Stimulated activated memory B cell treated with anti-CD40 and anti-IgM and Interleukin-4, amounts not matched to agents 10 μg/mL and 1 μg/mL and 100 μg/mL, for 72 hours (primary cell): ENCODE measurements around the gene OR6Y1.

Experiments used
- ATAC-seq: fragments of 150-1000 bp; cut with Tn5 transposase; 2 replicates; pipeline ENCODE4 v1.10.0; 2021
- H3K27ac Mint-ChIP-seq: one replicate; pipeline ENCODE4 v1.8.0; 2022; ENCODE audit warnings: mild to moderate bottlenecking, mixed read lengths
- H3K27me3 Mint-ChIP-seq: one replicate; pipeline ENCODE4 v1.8.0; 2022; ENCODE audit warnings: mixed read lengths
- H3K36me3 Mint-ChIP-seq: one replicate; pipeline ENCODE4 v1.8.0; 2022; ENCODE audit warnings: mixed read lengths
- H3K4me1 Mint-ChIP-seq: one replicate; pipeline ENCODE4 v1.8.0; 2022; ENCODE audit warnings: mixed read lengths
- H3K4me3 Mint-ChIP-seq: one replicate; pipeline ENCODE4 v1.8.0; 2022; ENCODE audit warnings: mild to moderate bottlenecking, moderate library complexity, mixed read lengths
- H3K9me3 Mint-ChIP-seq: one replicate; pipeline ENCODE4 v1.8.0; 2022; ENCODE audit warnings: mixed read lengths

OR6Y1 gene

DNA sequence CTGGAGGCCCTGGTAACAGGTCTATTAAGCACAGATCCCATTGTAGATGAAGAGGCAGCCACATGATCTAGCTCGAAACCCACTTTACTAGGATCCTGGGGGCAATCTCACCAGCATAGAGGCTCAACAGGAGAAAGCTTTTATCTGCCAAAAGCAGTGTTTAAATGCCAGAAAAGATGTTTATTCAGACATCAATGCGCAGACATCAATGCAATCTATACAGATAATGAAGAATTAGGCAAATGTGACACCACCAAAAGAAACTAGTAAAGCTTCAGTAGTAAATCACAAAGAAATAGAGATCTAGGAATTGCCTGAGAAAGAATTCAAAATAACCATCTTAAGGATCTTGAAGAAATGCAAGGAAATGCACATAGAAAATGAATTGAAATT lies 32.5 kb downstream of the OR6Y1 start:
- Mint-ChIP-seq H3K4me3 (no peak overlapping the region), H3K27me3 (peaks cover 49% of the 10 kb centered on the region), H3K27ac (no peak overlapping the region), H3K9me3 (peaks cover 8% of the 10 kb centered on the region), H3K4me1 (no peaks in the 10 kb centered on the region), H3K36me3 (no peaks in the 10 kb centered on the region)
- no peak for ATAC-seq

DNA sequence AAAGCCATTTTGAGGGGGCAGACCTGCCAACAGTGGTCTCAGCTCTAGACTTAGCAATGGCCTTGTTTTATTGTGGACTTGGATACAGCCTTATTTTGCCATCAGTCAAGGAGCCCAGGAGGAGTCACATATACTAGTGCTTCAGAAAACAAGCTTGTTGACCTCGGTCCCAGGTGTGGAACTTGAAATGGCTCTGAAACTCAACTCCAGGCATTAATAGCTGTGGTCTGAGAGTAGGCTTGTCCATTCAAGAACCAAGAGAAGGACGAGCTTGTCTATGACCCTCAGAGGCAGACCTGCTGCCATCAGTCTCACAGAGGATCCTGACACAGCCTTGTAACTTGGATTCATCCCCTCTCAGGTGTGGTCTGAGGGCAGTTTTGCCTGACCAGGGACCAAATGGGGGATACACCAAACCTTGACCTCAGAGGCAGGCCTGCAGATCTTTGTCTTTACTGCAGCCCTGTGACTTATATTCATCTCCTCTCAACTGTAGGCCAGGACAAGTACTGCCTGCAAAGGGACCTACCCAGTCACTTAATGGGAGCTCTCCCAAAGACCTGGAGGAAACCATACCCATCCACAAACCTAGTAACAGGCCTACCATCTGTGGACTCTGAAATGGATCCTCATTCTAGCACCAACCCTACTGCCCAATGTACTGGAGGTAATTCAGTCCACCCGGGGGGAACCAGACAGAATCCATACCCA lies 33.1 kb downstream of the OR6Y1 start:
- H3K9me3 Mint-ChIP-seq: peaks cover 3% of the 10 kb centered on the region
- no peaks in the 10 kb centered on the region for H3K36me3 Mint-ChIP-seq
- no peak for ATAC-seq
- H3K27ac Mint-ChIP-seq: no peak overlapping the region
- H3K27me3 Mint-ChIP-seq: peaks cover 49% of the 10 kb centered on the region
- no peak overlapping the region for H3K4me3 Mint-ChIP-seq
- H3K4me1 Mint-ChIP-seq: no peaks in the 10 kb centered on the region

DNA sequence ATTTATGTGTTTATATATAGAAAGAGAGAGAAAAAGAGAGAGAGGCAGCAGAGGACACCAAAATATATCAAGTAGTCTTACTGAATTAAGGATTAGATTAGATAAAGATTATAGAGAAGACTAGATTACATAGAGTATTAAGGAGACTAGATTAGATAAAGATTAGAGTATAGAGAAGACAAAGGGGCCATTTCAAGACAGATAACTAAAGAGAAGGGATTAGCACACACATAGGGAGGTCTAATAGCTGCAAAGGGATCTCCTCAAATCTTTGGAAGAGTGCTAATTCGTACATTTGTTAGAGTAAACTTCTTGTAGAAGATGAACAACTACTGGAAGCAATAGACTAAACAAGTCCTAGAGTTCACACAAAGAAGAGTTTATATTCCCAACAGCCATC lies 34.2 kb downstream of the OR6Y1 start:
- Mint-ChIP-seq H3K27me3 (peaks cover 48% of the 10 kb centered on the region), H3K9me3 (peaks cover 3% of the 10 kb centered on the region), H3K4me3 (no peak overlapping the region), H3K27ac (no peak overlapping the region), H3K36me3 (no peaks in the 10 kb centered on the region), H3K4me1 (no peaks in the 10 kb centered on the region)
- ATAC-seq: no peak

DNA sequence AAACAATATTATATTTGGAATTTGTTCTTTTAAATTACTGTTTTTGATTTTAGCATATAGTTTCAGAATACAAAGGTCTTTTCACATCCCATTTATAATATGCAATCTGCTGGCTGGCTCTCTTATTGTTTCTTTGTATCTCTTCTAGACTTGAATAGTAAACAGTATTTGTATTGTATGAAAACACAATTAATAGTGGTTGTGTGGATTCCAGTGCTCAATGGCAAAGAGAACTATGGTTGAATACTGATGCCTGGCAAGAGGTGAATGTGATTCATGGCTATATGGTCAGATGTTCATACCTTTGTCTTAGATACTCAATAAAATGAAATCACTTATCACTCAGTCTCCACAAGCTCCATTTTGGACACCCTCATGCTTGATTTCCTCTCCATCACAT lies 37.2 kb downstream of the OR6Y1 start:
- no peak for ATAC-seq
- Mint-ChIP-seq H3K4me1 (no peaks in the 10 kb centered on the region), H3K36me3 (no peaks in the 10 kb centered on the region), H3K27ac (no peak overlapping the region), H3K27me3 (peaks cover 27% of the 10 kb centered on the region), H3K9me3 (no peaks in the 10 kb centered on the region), H3K4me3 (no peak overlapping the region)

DNA sequence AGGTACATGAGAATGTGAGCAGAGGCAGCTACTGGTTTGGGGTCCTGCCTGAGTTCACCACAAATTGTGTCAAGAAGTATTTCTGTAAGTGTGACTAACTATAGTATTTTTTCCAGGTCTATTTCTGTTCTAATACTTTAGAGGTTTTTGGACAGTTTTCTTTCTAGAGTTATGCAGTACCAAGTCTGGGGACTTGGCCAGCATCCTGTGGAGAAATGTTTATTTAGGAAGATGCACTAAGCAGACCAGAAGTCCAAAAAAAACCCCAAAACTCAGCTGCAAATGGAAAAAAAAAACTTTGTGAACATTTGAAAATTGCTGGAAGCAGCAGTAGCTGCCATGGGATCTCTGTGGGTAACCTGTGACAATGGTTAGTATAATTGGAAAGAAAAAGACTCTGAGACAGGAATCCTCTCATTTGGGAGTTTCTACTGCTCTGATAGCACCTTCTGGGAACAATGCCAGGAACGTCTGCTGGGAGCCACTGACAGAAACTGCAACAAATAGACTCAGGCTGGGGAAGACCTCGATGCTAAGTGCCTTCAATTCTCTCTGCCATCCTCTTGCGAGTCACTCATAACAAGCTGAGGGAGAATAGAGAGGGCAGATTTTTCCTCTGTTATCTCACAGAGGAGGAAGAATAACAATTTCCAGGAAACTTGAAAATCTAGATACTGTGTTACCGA lies 44.6 kb downstream of the OR6Y1 start:
- Mint-ChIP-seq H3K27me3 (peaks cover 29% of the 10 kb centered on the region), H3K27ac (no peak overlapping the region), H3K4me1 (no peaks in the 10 kb centered on the region), H3K4me3 (no peak overlapping the region), H3K36me3 (peaks cover 5% of the 10 kb centered on the region), H3K9me3 (peaks cover 4% of the 10 kb centered on the region)
- ATAC-seq: no peak

DNA sequence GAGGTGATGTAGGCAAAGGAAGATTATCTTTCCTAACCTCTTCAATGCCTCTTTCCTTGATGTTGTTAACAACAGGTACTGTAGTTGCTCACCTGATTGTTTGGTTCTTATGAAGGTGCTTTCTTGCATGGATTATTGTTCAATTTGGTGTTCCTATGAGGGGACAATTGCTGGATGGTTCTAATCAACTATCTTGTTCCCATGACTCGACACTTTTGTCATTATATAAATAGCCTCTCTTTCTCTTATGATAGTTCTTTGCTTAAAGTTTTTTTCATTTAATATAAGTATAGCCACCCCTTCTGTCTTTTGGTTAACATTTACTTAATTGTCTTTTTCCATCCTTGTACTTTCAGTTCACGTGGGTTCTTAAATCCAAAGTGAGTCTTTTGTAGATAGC lies 46.7 kb downstream of the OR6Y1 start:
- peaks cover 8% of the 10 kb centered on the region for H3K9me3 Mint-ChIP-seq
- ATAC-seq: no peak
- H3K27me3 Mint-ChIP-seq: peaks cover 38% of the 10 kb centered on the region
- H3K4me1 Mint-ChIP-seq: no peaks in the 10 kb centered on the region
- no peak overlapping the region for H3K27ac Mint-ChIP-seq
- peaks cover 10% of the 10 kb centered on the region for H3K36me3 Mint-ChIP-seq
- no peak overlapping the region for H3K4me3 Mint-ChIP-seq

DNA sequence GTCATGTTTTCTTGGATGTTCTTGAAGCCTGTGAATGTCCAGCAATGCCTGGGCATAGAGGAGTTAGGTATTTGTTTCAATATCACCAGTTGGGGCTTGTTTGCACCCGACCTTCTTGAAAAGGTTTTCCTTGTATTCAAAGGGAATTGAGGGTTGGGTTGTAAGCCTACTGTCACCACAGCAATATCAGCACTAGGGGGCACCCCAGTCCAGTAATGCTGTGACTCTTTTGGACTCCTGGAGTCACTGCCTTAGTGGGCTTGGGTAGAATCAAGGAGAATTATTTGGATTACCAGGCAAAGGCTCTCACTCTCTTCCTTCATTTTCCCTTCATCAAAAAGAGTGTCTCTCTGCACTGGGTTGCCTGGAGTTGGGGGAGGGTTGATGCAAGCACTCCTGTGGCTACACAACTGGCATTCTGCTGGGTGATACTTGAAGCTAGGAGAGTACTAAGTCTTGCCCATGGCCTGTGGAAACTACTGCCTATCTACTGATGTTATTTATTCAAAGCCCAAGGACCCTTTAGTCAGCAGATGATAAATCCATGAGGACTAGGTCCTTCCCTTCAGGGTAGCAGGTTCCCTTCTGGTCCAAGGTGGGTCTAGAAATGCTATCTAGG lies 47.7 kb downstream of the OR6Y1 start:
- H3K27me3 Mint-ChIP-seq: peaks cover 42% of the 10 kb centered on the region
- H3K9me3 Mint-ChIP-seq: peaks cover 10% of the 10 kb centered on the region
- H3K36me3 Mint-ChIP-seq: peaks cover 15% of the 10 kb centered on the region
- no peak overlapping the region for H3K4me3 Mint-ChIP-seq
- H3K4me1 Mint-ChIP-seq: no peaks in the 10 kb centered on the region
- peak; percentile 67 for ATAC-seq
- no peak overlapping the region for H3K27ac Mint-ChIP-seq

DNA sequence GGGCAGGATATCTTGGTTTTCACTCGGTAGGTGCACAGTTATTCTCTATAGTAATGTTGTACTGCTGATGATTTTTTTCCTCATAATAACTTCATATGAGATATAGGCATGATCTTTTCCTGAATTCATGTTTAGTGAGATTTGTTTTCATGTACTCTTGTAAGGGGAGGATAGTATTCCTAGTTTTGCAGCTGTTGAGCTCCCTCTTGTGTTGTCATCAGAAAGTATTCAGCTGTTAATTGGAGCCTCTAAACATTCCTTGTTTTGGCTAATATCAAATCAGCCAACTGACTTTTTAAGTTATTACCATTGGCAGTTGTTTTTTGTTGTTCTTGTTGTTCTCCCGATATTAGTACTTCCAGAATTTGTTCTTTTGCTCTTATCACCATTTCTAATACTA lies 57.8 kb downstream of the OR6Y1 start:
- no peak overlapping the region for H3K27ac Mint-ChIP-seq
- no peaks in the 10 kb centered on the region for H3K36me3 Mint-ChIP-seq
- no peak overlapping the region for H3K4me3 Mint-ChIP-seq
- no peaks in the 10 kb centered on the region for H3K4me1 Mint-ChIP-seq
- no peak for ATAC-seq
- no peaks in the 10 kb centered on the region for H3K27me3 Mint-ChIP-seq
- H3K9me3 Mint-ChIP-seq: no peaks in the 10 kb centered on the region

DNA sequence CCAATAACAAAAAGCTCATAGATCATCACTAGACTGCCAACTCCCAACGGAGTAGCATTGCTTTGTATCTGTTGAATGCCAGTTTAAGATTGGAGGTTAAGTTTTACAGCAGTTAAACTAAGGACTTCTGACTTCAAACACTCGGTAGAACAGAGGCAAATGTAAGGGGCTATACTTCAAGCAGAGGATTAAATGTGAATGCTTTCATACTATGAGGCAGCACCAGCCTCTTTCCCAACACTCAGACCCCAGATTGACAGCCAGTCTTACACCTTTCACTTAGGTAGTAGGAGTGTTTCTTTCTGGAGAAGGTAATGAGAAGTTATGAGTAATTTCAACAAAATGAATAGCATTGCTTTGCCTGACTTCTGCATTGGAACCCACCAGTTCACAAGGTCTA lies 59.4 kb downstream of the OR6Y1 start:
- Mint-ChIP-seq H3K4me3 (no peak overlapping the region), H3K27ac (no peak overlapping the region), H3K36me3 (no peaks in the 10 kb centered on the region), H3K9me3 (no peaks in the 10 kb centered on the region), H3K4me1 (no peaks in the 10 kb centered on the region), H3K27me3 (no peaks in the 10 kb centered on the region)
- no peak for ATAC-seq
